ENCODE measurements around the gene PANK2.
"Not testable (repeated sequence)": the region's sequence is repeated elsewhere in the genome, so short reads cannot be mapped to it uniquely, and the experiment has no call there.

The PANK2 gene

DNA sequence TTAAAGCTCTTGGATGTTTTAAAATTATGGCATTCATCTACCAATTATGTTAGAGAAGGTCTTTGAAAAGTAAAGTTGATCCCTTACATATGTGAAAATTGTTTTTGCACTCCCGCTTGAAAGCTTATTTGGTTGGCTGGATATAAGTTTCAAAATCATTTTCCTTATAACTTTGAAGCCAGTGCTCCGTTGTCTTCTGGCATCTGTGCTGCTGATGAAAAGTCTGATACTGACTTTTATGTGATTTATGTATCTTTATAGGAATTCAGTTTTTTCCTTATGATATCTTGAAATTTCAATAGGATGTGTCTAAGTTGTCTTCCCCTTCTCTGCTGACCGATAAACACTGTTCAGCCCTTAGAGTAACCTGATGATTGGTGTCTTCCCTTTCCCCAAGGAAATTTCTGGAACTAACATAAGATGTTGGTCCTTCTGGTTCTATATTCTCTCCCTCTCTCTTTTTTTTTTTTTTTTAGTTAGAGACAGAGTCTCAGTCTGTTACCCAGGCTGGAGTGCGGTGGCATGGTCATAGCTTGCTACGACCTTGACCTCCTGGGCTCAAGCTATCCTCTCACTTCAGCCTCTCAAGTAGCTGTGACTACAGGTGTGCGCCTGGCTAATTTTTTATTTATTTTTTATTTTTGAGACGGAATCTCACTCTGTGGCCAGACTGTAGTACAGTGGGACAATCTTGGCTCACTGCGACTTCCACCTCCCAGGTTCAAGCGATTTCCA, 12.7 kb downstream of the PANK2 start:
- DNase-seq = no peak

- no peak for DNase-seq
Observed at GRCh38 chr20:3902446-3902845, 13.3 kb downstream of the PANK2 start.

DNA sequence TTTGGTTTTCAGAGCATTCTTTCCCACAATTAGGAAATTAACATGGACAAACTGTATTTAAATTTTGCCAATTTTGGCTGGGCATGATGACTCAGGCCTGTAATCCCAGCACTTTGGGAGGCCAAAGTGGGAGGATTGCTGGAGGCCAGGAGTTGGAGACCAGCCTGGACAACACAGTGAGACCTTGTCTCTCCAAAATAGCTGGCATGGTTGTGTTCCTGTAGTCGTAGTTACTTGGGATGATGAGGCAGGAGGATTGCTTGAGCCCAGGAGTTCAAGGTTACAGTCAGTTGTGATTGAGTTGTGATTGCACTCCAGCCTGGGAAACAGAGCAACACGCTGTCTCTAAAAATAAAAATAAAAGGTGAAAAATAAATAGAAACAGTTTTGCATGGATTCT, 15.0 kb downstream of the PANK2 start:
- DNase-seq = no peak

GRCh38 chr20:3904857-3905256, 15.7 kb downstream of the PANK2 start:
- no peak for DNase-seq

DNA sequence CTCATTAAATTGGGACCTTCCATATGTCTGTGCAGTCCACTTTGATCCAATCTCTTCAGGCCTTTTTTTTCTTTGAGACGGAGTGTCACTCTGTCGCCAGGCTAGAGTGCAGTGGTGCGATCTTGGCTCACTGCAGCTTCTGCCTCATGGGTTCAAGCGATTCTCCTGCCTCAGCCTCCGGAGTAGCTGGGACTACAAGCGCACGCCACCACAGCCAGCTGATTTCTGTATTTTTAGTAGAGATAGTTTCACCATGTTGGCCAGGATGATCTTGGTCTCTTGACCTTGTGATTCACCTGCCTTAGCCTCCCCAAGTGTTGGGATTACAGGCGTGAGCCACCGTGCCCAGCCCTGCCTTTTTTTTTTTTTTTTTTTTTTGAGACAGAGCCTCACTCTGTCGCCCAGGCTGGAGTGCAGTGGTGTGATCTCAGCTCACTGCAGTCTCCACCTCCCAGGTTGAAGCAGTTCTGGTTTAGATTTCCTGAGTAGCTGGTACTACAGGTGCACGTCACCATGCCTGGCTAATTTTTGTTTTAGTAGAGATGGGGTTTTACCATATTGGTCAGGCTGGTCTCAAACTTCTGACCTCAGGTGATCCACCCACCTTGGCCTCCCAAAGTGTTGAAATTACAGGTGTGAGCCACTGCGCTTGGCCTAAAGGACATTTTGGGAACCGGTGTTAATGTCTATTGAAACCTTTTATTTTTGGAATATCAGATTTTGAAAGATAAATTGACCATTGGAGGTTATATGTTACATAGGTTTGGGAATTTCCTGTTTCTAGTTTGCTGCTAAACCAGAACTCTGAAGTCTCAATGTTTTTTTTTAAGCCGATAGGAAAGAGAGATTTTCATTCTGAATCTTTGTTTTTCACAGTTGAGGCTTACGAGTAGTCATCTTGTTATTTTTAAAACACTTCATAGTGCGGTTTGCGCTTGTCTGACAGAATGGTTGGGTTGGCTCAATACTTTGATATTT, 17.8 kb downstream of the PANK2 start:
- not testable (repeated sequence) for DNase-seq

GRCh38 chr20:3908667-3909066, 19.5 kb downstream of the PANK2 start:
- no peak for DNase-seq

DNA sequence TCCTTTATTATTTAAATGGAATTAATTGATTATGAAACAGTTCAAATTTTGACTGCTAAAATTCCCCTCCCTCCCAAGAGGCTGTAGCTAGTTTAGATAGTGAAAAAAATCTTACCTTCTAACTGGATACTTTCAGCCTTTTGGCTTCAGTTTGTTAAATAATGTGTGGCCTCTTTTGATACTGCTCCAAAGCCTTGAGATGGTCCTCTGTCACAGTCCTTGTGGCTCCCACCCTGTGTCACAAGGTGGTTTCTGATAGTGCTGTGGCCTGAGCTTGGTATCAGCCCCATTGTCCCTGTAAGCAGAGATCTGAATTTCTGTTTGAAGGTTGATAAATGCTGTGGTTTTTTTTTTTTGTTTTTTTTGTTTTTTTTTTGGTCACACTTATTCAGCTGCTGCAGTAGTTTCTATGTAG, 20.8 kb downstream of the PANK2 start:
- DNase-seq = no peak

DNA sequence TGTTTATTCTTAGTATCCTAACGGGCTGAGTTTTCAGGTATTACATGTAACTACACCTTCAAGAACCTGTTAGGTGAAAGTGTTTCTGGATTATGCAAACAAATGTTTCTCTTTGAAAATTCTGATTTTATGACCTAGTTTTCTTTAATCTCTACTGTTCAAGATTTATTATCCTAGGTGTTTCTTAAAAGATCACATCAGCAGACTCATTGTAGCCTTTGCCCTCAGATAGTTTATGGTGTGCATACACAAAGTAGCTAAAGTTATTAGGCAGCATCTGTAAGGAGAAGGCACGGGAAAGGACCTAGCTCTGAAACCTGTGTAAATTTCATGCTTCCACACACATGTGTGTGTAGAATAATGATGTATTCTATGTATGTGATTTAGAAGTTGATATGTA, 21.7 kb downstream of the PANK2 start:
- DNase-seq = no peak

DNA sequence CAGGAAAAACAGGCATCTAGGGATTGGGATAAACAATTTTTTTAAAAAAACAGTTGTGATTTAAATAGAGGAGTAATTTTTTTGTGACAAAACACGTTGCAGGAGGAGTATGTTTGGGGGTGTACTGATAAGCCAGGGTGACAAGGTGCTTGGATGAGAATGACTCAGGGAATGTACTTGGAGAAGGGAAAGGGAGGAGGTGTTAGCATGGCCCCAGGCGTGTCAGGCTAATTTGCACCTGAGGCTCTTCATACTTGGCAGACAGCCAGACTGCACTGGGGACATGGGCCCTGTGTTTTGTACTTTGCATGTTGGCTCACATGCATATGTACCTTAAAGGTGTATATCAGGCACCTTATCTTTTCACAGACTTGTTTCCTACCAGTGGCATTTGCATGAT, 22.8 kb downstream of the PANK2 start:
- no peak for DNase-seq

DNA sequence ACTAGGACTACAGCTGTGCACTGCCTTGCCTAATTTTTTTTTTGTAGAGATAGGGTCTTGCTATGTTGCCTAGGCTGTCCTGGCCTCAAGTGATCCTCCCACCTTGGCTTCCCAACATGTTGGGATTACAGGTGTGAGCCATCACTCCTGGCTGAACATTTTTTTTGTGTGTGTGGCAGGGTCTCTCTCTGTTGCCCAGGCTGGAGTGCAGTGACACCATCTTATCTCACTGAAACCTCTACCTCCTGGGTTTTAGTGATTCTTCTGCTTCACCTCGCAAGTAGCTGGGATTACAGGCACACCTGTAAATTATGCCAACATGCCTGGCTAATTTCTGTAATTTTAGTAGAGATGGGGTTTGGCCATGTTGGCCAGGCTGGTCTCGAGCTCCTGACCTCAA, 25.3 kb downstream of the PANK2 start:
- DNase-seq = no peak

DNA sequence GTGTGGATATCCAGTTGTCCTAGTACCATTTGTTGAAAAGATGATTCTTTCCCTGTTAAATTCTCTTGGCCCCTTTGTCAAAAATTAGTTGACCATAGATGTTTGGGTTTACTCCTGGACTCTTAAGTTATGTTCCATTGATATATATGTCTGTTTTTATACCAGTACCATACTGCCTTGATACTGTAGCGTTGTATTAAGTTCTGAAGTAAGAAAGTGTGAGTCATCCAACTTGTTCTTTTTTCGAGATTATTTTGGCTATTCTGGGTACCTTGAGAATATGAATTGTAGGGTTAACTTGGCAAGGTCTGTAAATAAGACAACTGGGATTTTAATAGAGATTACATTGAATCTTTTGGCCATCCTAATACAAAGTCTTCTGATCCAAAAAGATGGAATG, 26.5 kb downstream of the PANK2 start:
- no peak for DNase-seq

- no peak for DNase-seq
Observed at GRCh38 chr20:3916364-3916763, 27.2 kb downstream of the PANK2 start.

DNA sequence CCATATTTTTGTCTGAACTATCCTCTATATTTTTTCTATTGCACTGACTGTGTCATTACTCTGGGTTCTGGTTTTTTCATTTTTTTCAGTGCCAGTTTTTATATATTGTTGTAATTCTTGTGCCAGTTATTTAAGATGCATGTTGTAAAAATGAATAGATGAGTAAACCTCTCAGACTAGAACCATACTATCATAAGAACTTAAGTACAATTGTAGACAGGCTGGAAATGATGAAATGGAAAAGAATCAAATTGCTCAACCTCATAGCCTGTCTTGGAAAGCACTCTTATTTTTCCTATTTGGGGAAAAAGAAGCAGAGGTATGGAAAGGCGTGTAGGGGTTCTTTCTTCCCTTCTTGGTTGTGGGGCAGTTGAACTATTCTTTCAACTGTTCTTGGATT, 30.2 kb downstream of the PANK2 start:
- DNase-seq = no peak

DNA sequence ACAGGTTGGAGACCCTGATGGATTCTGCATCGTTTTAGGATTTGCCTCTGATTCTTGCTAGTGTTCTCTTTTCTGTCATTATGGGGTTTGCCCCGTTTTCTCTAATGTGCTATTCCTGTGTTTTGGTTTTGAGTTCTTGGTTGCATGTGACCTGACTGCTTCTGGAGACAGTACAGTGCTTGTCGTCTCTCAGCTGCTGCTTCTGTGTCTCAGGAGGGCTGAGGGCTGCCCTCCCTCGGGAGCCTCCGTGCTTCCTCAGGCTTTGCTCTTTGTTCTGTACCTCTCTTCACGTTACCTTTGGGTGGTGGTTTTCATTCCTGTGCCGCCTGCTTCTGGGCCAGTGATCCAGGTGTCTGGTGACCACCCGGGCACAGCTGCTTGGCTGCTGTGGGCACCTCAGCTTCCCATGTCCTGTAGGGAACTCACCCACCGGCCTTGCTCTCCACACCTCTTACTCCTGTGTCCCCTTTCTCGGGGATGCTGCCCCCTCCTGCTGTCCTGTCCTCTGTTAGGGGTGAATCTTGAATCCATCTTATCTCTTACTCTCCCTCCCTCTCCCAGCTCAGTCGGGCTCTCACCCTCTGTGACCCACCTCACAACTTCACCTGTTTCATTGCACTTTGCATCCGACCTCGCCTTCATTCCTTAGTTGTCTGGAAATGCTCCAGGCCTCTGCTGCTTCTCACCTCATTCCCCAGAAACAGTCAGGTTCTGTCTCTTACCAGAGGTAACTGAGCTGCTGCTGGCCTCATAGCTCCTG, 33.2 kb downstream of the PANK2 start:
- DNase-seq = no peak

GRCh38 chr20:3922983-3923339, 33.8 kb downstream of the PANK2 start:
- no peak for DNase-seq

GRCh38 chr20:3923818-3924217, 34.6 kb downstream of the PANK2 start:
- DNase-seq = no peak

- DNase-seq = no peak
Observed at GRCh38 chr20:3924304-3925112, 35.3 kb downstream of the PANK2 start.

- no peak for DNase-seq
Observed at GRCh38 chr20:3925113-3925695, 36.0 kb downstream of the PANK2 start.

GRCh38 chr20:3925899-3926638, 36.9 kb downstream of the PANK2 start:
- no peak for DNase-seq

DNA sequence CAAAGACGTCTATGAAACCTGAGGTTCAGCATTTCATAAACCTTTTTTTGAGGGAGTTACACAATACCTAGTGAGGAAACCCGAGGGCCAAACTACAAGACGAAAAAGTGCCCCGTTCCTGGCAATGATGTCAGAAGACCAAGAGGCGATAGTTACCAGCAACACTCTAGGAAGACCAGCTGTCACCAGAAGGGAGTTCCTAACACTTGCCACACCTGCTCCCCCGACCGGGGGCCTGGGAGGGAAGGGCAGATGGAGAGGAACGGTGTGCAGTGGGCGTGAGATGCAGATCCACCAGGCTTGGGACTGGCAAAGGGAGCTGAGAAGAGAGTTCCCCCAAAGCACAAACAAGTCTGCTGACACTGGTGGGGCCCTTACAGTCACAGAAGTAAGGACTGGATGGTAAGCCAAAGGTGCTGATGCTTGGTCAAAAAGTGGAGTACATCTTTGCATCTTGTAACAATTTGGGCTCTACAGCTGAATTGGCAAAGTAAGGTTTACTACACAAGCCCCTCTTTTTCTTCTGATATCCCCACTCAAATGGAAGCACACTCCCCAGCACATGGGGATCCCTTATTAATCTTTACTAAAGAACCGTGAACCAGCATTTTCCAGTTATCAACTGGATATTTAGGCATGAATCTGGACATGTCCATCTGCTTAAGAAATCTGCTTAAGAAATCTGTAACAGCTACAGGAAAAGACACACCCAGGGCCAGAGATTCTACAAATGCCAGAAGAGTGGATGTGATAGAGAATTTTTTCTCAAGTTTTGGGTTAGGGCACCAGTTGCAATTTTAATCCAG, 38.5 kb downstream of the PANK2 start:
- no peak for DNase-seq

DNA sequence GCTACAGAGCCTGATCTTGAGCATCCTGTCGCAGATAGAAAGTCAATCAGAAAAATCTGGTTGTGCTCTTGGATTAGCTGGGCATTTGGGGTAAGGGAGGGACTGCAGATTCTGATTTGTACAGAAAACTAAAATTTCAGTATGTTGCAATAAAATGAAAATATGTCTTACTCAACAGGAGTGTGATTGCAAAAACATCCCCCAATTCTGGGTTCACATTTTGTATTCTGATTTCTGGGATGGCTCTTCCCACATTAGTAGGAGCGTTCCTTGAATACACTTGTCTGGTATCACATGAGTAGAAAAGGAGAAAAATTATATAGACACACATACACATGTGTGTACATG, 40.5 kb downstream of the PANK2 start:
- DNase-seq = no peak

Data from GOT3 (cell line).